HCT116 (cell line): ENCODE data around the gene CLN5. TPM values are rescaled to one million over a fixed set of nuclear protein-coding genes. Genes with fewer than 3 reads are reported as not detected.

Source experiments
- ATAC-seq: fragments of 200-7000 bp; cut with Tn5 transposase; 2 replicates; pipeline ENCODE4 v1.9.1; 2020; ENCODE audit warnings: mild to moderate bottlenecking, moderate library complexity
- BruUV-seq: library from RNA; stranded (reverse); fragments of 400-500 nt; replicated peaks from 2 replicates; lab custom pipeline; 2021; lab: Mats Ljungman, UMichigan
- CTCF ChIA-PET: fragments of 300-600 bp; sonication (Branson Sonifier 250); formaldehyde crosslinking; loops from one replicate; lab custom pipeline; 2021; ENCODE audit warnings: antibody characterized with exemption; lab: Charles Lee
- POLR2A ChIA-PET: fragments of 300-600, 350-600 bp; sonication (Branson Sonifier 250); formaldehyde crosslinking; loops from one replicate; lab custom pipeline; 2021; ENCODE audit warnings: antibody characterized with exemption; lab: Charles Lee
- RAD21 ChIA-PET, 2 experiments: fragments of 300-600 bp; sonication (Branson Sonifier 250); formaldehyde crosslinking; loops; one replicate each; lab custom pipeline; 2023; ENCODE audit warnings: low total read pairs in 2 of 2; ENCODE audit not compliant: uncharacterized antibody in 2 of 2, unreplicated experiment in 2 of 2, low non-redundant PET in 1 of 2; lab: Charles Lee
- DNase-seq: peaks from one replicate; pipeline ENCODE4 v3.0.0-alpha.2; 2010; ENCODE audit warnings: low read depth, low spot score
- H2AFZ ChIP-seq: fragments of 200-600 bp; shearing (Covaris generic), sonication (generic); 2 replicates; pipeline ENCODE4 v1.6.1; 2017; ENCODE audit warnings: low read depth, mixed run types, mixed read lengths, antibody characterized with exemption, low read length; ENCODE audit not compliant: poor library complexity, severe bottlenecking
- H3K27ac ChIP-seq: 2 replicates; pipeline ENCODE4 v1.5.1; 2012; ENCODE audit warnings: low read depth, low read length
- H3K27me3 ChIP-seq: fragments of 200-600 bp; sonication (generic); 2 replicates; pipeline ENCODE4 v1.6.1; 2016; ENCODE audit warnings: mixed run types, low read length, mixed read lengths; ENCODE audit not compliant: insufficient read depth
- H3K36me3 ChIP-seq, 2 experiments: fragments of 200-500 bp in 1 of 2; fragments of 200-600 bp in 1 of 2; sonication (Bioruptor generic) in 1 of 2; sonication (generic) in 1 of 2; 2 replicates each; pipeline versions ENCODE4 v1.5.1 to v1.6.1; 2014 to 2016; ENCODE audit warnings: low read length in 2 of 2, inconsistent platforms in 1 of 2, mixed read lengths in 1 of 2, mixed run types in 1 of 2; ENCODE audit not compliant: insufficient read depth in 2 of 2, control insufficient read depth in 1 of 2
- H3K4me1 ChIP-seq, 2 experiments: fragments of 200-600 bp in 1 of 2; sonication (generic) in 1 of 2; 2 replicates each; pipeline versions ENCODE4 v1.5.1 to v1.6.1; 2012 to 2017; ENCODE audit warnings: low read length in 2 of 2, inconsistent platforms in 1 of 2, mild to moderate bottlenecking in 1 of 2, mixed read lengths in 1 of 2, mixed run types in 1 of 2, moderate library complexity in 1 of 2; ENCODE audit not compliant: insufficient read depth in 2 of 2, control insufficient read depth in 1 of 2
- H3K4me2 ChIP-seq: fragments of 200-600 bp; sonication (generic); 2 replicates; pipeline ENCODE4 v1.6.1; 2017; ENCODE audit warnings: mixed run types, low read length, mixed read lengths
- H3K4me3 ChIP-seq, 2 experiments: fragments of 200-600 bp in 1 of 2; sonication (generic) in 1 of 2; replicated peaks in 1 of 2; 2 replicates each; pipeline ENCODE4 v1.5.1; 2011 to 2016; ENCODE audit warnings: low read length in 2 of 2, control low read depth in 1 of 2, low read depth in 1 of 2, mild to moderate bottlenecking in 1 of 2, mixed read lengths in 1 of 2, mixed run types in 1 of 2
- H3K79me2 ChIP-seq: fragments of 200-600 bp; sonication (generic); 2 replicates; pipeline ENCODE4 v1.6.1; 2017; ENCODE audit warnings: mild to moderate bottlenecking, mixed run types, low read length, moderate library complexity, mixed read lengths; ENCODE audit not compliant: insufficient read depth
- H3K9ac ChIP-seq: fragments of 200-600 bp; sonication (generic); 2 replicates; pipeline ENCODE4 v1.6.1; 2016; ENCODE audit warnings: low read length, mixed read lengths
- H3K9me2 ChIP-seq: fragments of 200-600 bp; sonication (generic), shearing (Covaris generic); 2 replicates; pipeline ENCODE4 v1.6.1; 2017; ENCODE audit warnings: mixed run types, mild to moderate bottlenecking, moderate library complexity; ENCODE audit not compliant: insufficient read depth
- H3K9me3 ChIP-seq, 2 experiments: fragments of 200-500 bp in 1 of 2; fragments of 200-600 bp in 1 of 2; sonication (Bioruptor generic) in 1 of 2; sonication (generic) in 1 of 2; 2 replicates each; pipeline ENCODE4 v1.6.1; 2014 to 2017; ENCODE audit warnings: low read length in 2 of 2, mixed read lengths in 2 of 2, inconsistent platforms in 1 of 2, low read depth in 1 of 2, mild to moderate bottlenecking in 1 of 2, mixed run types in 1 of 2, moderate library complexity in 1 of 2; ENCODE audit not compliant: control insufficient read depth in 1 of 2, insufficient read depth in 1 of 2
- H4K20me1 ChIP-seq: fragments of 200-600 bp; sonication (generic), shearing (Covaris generic); 2 replicates; pipeline ENCODE4 v1.6.1; 2017; ENCODE audit warnings: mixed run types, mild to moderate bottlenecking, moderate library complexity; ENCODE audit not compliant: insufficient read depth
- CBX3 ChIP-seq: IDR thresholded peaks from 2 replicates; pipeline ENCODE4 v1.6.1; 2012; ENCODE audit warnings: low read depth
- EGR1 ChIP-seq: IDR thresholded peaks from 2 replicates; pipeline ENCODE4 v1.6.1; 2012; ENCODE audit warnings: low read depth
- ELF1 ChIP-seq: IDR thresholded peaks from 2 replicates; pipeline ENCODE4 v1.6.1; 2012; ENCODE audit warnings: low read depth, borderline replicate concordance
- FOSL1 ChIP-seq: IDR thresholded peaks from 2 replicates; pipeline ENCODE4 v1.6.1; 2012; ENCODE audit warnings: low read depth
- JUND ChIP-seq: IDR thresholded peaks from 2 replicates; pipeline ENCODE4 v1.6.1; 2012
- POLR2A ChIP-seq: IDR thresholded peaks from 2 replicates; pipeline ENCODE4 v1.7.0; 2011; ENCODE audit warnings: borderline replicate concordance; ENCODE audit not compliant: insufficient read depth, insufficient read length; ENCODE audit errors: extremely low read depth
- RAD21 ChIP-seq: IDR thresholded peaks from 2 replicates; pipeline ENCODE4 v1.6.1; 2012; ENCODE audit warnings: low read depth, mild to moderate bottlenecking
- SIN3A ChIP-seq: IDR thresholded peaks from 2 replicates; pipeline ENCODE4 v1.6.1; 2012; ENCODE audit warnings: low read depth
- SP1 ChIP-seq: IDR thresholded peaks from 2 replicates; pipeline ENCODE4 v1.6.1; 2012; ENCODE audit warnings: low read depth
- TCF7L2 ChIP-seq: IDR thresholded peaks from 2 replicates; pipeline ENCODE4 v1.7.0; 2011; ENCODE audit warnings: borderline replicate concordance, inconsistent platforms; ENCODE audit not compliant: insufficient read depth, insufficient read length; ENCODE audit errors: extremely low read depth
- ZNF274 ChIP-seq: fragments of 200-500 bp; sonication (Bioruptor generic); IDR thresholded peaks from 2 replicates; pipeline ENCODE4 v1.6.1; 2014; ENCODE audit warnings: mild to moderate bottlenecking, low read depth, low read length, inconsistent platforms
- intact Hi-C: fragments of 100-400 bp; cut with micrococcal nuclease; formaldehyde crosslinking; loops from 2 replicates; pipeline ENCODE4 v1.10.0; 2022
- total RNA-seq: library from RNA; stranded (reverse); gene quantifications from one replicate; pipeline ENCODE4 v1.2.1, GENCODE V29; 2021; ENCODE audit not compliant: unreplicated experiment
- TF ChIP-seq, protein P1 (sequence below): IDR thresholded peaks from 2 replicates; pipeline ENCODE4 v1.6.1; 2012
- TF ChIP-seq, protein P2 (sequence below): IDR thresholded peaks from 2 replicates; pipeline ENCODE4 v1.6.1; 2012
- TF ChIP-seq, protein P3 (sequence below): IDR thresholded peaks from 2 replicates; pipeline ENCODE4 v1.6.1; 2011; ENCODE audit warnings: mild to moderate bottlenecking, low read length, moderate library complexity; ENCODE audit not compliant: insufficient replicate concordance; ENCODE audit errors: extremely low read depth
- TF ChIP-seq, protein P4 (sequence below): IDR thresholded peaks from 2 replicates; pipeline ENCODE4 v1.6.1; 2012; ENCODE audit warnings: low read depth

The CLN5 gene
- total RNA-seq, 1 experiment from 2014 or later, result 21.4 TPM

DNA sequence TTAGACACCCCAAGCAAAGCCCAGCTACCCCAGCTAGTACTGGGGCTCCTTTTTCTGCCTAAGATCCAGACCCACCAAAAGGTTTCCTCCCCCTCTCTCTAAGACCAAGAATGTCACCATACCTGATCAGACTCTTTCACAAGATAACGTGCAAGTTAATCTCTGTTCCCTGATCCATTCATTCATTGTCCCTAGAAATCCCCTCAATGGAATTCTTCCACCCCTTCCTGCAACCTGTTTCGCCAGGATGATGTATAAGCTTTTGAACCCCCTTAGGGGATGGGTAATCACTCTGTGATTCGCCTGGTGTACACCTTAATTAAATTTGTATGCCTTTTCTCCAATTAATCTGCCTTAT is 17.3 kb upstream of the CLN5 start:
- H3K4me3 ChIP-seq, result no peak overlapping the region
- POLR2A ChIA-PET, result no interaction called here
- H4K20me1 ChIP-seq, result no peaks in the 10 kb centered on the region
- CTCF ChIA-PET, result no interaction called here
- no peaks in the 10 kb centered on the region for H3K27me3 ChIP-seq
- H3K9me3 ChIP-seq, result no peaks in the 10 kb centered on the region
- no peaks in the 10 kb centered on the region for H3K36me3 ChIP-seq
- H3K4me2 ChIP-seq, result no peak overlapping the region
- H3K9me2 ChIP-seq, result no peaks in the 10 kb centered on the region
- no peaks in the 10 kb centered on the region for H3K79me2 ChIP-seq
- intact Hi-C loops, result no loop called here
- BruUV-seq, result no TSS peak
- DNase-seq, result no peak
- no peak overlapping the region for H3K27ac ChIP-seq
- no peak for TF ChIP-seq SP1
- TF ChIP-seq, protein P1, sequence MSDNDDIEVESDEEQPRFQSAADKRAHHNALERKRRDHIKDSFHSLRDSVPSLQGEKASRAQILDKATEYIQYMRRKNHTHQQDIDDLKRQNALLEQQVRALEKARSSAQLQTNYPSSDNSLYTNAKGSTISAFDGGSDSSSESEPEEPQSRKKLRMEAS, result no peak
- TF ChIP-seq, protein P2, sequence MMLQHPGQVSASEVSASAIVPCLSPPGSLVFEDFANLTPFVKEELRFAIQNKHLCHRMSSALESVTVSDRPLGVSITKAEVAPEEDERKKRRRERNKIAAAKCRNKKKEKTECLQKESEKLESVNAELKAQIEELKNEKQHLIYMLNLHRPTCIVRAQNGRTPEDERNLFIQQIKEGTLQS, result no peak
- no peak for TF ChIP-seq CBX3
- RAD21 ChIA-PET, result no interaction called here
- no peak for ATAC-seq
- H2AFZ ChIP-seq, result no peak overlapping the region
- no peaks in the 10 kb centered on the region for H3K4me1 ChIP-seq
- H3K9ac ChIP-seq, result no peak overlapping the region

DNA sequence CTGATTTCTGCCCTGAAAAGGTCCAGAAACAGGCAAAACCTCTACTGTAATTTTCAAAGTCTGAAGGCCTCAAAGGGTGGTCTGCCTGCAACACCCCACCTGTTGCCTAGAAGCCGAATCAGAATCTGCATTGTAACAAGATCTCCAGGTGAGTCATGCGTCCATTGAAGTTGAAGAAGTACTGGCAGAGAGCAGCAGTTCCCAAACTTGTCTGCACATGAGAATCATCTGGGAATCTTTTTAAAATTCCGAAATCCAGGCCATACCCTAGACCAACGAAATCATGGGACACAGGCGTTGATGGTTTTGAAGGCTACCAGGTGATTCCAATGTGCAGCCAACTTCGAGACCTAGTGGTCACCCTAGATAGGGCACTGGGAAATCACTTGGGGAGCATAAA is 16.0 kb upstream of the CLN5 start:
- no TSS peak for BruUV-seq
- Histone ChIP-seq H3K9me3 (no peaks in the 10 kb centered on the region), H3K9ac (no peak overlapping the region), H2AFZ (no peak overlapping the region), H3K4me2 (no peak overlapping the region), H3K36me3 (no peaks in the 10 kb centered on the region), H3K27ac (no peak overlapping the region), H3K27me3 (no peaks in the 10 kb centered on the region), H3K4me3 (no peak overlapping the region), H3K79me2 (no peaks in the 10 kb centered on the region), H3K9me2 (no peaks in the 10 kb centered on the region), H4K20me1 (no peaks in the 10 kb centered on the region), H3K4me1 (peaks cover 2 to 3% of the 10 kb centered on the region in 2 experiments; a peak in 1 of 4 replicates)
- DNase-seq (no peak), ATAC-seq (no peak)
- POLR2A ChIA-PET, result no interaction called here
- TF ChIP-seq, protein P3, sequence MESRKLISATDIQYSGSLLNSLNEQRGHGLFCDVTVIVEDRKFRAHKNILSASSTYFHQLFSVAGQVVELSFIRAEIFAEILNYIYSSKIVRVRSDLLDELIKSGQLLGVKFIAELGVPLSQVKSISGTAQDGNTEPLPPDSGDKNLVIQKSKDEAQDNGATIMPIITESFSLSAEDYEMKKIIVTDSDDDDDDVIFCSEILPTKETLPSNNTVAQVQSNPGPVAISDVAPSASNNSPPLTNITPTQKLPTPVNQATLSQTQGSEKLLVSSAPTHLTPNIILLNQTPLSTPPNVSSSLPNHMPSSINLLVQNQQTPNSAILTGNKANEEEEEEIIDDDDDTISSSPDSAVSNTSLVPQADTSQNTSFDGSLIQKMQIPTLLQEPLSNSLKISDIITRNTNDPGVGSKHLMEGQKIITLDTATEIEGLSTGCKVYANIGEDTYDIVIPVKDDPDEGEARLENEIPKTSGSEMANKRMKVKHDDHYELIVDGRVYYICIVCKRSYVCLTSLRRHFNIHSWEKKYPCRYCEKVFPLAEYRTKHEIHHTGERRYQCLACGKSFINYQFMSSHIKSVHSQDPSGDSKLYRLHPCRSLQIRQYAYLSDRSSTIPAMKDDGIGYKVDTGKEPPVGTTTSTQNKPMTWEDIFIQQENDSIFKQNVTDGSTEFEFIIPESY, result no peak
- TF ChIP-seq FOSL1 (no peak), POLR2A (no peak), RAD21 (no peak), CBX3 (no peak), ZNF274 (no peak), SIN3A (no peak), JUND (no peak), ELF1 (no peak), TCF7L2 (no peak), EGR1 (no peak)
- TF ChIP-seq, protein P1, result no peak
- TF ChIP-seq, protein P4, sequence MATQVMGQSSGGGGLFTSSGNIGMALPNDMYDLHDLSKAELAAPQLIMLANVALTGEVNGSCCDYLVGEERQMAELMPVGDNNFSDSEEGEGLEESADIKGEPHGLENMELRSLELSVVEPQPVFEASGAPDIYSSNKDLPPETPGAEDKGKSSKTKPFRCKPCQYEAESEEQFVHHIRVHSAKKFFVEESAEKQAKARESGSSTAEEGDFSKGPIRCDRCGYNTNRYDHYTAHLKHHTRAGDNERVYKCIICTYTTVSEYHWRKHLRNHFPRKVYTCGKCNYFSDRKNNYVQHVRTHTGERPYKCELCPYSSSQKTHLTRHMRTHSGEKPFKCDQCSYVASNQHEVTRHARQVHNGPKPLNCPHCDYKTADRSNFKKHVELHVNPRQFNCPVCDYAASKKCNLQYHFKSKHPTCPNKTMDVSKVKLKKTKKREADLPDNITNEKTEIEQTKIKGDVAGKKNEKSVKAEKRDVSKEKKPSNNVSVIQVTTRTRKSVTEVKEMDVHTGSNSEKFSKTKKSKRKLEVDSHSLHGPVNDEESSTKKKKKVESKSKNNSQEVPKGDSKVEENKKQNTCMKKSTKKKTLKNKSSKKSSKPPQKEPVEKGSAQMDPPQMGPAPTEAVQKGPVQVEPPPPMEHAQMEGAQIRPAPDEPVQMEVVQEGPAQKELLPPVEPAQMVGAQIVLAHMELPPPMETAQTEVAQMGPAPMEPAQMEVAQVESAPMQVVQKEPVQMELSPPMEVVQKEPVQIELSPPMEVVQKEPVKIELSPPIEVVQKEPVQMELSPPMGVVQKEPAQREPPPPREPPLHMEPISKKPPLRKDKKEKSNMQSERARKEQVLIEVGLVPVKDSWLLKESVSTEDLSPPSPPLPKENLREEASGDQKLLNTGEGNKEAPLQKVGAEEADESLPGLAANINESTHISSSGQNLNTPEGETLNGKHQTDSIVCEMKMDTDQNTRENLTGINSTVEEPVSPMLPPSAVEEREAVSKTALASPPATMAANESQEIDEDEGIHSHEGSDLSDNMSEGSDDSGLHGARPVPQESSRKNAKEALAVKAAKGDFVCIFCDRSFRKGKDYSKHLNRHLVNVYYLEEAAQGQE, result no peak
- CTCF ChIA-PET, result no interaction called here
- intact Hi-C loops, result no loop called here
- RAD21 ChIA-PET, result no interaction called here
